Activated gamma-delta T cell treated with Interleukin-2 at 50 U/mL for 16 hours (primary cell): ENCODE results near the gene C3AR1.
"Not testable (repeated sequence)": the region's sequence is repeated elsewhere in the genome, so short reads cannot be mapped to it uniquely, and the experiment has no call there.

Experiments used
- DNase-seq: peaks from one replicate; pipeline ENCODE4 v3.0.0-alpha.2; 2020

The C3AR1 gene

GRCh38 chr12:8065991-8066594 is at the start of gene C3AR1:
TSS of gene C3AR1 (minus strand) at chr12:8066359. CDS start at chr12:8060185, 6,174 bp downstream.
- peak; percentile 24 for DNase-seq

DNA sequence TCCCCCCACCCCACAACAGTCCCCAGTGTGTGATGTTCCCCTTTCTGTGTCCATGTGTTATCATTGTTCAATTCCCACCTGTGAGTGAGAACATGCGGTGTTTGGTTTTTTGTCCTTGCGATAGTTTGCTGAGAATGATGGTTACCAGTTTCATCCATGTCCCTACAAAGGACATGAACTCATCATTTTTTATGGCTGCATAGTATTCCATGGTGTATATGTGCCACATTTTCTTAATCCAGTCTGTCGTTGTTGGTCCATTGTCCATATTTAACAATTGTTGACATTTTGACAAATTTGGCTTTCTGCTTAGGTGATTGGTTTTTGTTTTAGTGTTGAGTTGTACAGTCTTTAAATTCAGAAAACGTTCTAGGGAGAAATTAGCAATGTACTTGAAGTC is 47.0 kb upstream of the C3AR1 start:
- not testable (repeated sequence) for DNase-seq

GRCh38 chr12:8108808-8109398 is 42.7 kb upstream of the C3AR1 start:
- peak; percentile 80 for DNase-seq

- no peak for DNase-seq
Measured at GRCh38 chr12:8099235-8099634, 33.1 kb upstream of the C3AR1 start.

- no peak for DNase-seq
Measured at GRCh38 chr12:8096281-8096915, 30.2 kb upstream of the C3AR1 start.

- no peak for DNase-seq
Measured at GRCh38 chr12:8093291-8093690, 27.1 kb upstream of the C3AR1 start.

GRCh38 chr12:8089716-8090115 is 23.6 kb upstream of the C3AR1 start:
- no peak for DNase-seq

DNA sequence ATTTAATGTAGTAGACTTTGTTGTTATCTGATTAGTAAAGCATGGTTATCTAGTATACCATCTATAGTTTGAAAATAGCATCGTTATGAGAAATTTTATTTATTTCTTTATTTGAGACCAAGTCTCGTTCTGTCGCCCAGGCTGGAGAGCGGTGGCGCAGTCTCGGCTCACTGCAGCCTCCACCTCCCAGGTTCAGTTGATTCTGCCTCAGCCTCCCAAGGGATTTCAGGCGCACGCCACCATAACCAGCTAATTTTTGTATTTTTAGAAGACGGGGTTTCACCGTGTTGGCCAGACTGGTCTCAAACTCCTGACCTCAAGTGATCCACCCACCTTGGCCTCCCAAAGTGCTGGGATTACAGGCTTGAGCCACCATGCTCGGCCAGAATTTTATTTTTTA is 23.1 kb upstream of the C3AR1 start:
- not testable (repeated sequence) for DNase-seq

GRCh38 chr12:8088574-8088973 is 22.4 kb upstream of the C3AR1 start:
- DNase-seq, result peak; percentile 46

DNA sequence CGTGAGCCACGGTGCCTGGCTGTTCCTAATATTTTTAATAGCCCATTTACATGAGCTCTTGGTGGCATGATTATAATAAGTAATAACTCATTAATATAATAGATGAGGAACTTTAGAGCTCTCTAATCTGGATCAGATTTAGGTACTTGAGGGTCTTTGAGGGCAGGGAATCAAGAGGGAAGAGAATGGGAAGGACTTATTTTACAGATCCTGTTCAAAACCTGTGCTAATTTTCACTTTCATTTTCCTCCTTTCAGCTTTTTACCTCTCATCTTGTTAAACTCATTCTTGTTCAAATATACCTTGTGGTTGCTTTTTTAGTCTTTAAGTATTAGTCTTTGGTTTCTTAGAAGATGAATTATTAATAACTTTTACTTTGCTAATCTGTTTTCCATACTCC is 21.5 kb upstream of the C3AR1 start:
- DNase-seq, result no peak

DNA sequence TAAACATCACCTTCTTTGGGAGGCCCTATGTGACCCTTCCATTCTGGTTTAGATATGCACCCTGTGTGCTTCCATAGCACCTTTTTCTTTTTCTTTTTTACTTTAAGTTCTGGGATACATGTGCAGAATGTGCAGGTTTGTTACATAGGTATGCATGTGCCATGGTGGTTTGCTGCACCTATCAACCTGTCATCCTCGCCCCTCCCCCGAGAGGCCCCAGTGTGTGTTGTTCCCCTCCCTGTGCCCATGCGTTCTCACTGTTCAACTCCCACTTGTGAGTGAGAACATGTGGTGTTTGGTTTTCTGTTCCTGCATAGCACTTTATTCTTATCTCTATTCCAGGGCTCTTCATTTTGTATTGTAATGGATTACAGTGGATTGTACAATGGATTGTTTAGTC is 18.2 kb upstream of the C3AR1 start:
- DNase-seq, result not testable (repeated sequence)

DNA sequence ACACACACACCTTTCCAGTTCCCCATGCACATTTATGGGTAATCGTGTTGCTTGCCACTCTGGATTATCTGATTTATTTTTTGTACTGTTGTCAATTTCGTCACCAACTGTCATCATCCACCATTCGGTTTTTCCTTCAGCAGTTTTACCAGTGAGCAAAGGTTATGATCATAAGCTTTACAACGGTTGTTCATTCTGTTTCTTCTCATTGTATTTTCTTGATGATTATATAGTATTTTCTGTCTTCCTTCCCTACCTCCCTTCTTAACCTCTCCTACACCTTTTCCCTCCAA is 16.6 kb upstream of the C3AR1 start:
- no peak for DNase-seq

DNA sequence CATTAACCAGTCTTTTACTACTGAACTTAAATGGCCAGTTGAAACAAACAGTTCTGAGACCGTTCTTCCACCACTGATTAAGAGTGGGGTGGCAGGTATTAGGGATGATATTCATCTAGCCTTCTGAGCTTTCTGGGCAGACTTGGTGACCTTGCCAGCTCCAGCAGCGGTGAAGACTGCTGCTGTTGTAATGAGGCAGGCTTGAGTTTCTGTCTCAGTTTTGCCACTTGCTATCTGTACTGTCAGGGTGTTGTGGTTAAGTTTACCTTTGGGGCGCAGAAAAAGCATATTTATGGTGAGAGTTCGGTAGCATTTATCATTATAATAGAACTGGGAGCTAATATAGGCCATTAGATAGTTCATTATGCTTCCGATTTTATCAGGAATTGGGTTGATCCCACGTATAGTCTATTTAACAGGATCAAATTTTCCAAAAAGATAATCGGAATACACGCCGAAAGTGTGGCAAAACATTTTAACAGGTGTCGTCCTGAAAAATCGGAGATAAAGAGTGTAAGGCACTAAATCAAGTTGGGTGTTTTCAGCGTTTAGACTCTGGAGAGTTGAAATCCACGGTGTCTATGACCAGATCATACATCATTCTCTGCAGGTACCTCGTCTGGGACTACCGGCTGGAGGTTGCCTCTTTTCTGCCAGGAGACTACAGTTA is 15.2 kb upstream of the C3AR1 start:
- peak; percentile 14 for DNase-seq

- DNase-seq, result no peak
Measured at GRCh38 chr12:8080120-8080519, 14.0 kb upstream of the C3AR1 start.

DNA sequence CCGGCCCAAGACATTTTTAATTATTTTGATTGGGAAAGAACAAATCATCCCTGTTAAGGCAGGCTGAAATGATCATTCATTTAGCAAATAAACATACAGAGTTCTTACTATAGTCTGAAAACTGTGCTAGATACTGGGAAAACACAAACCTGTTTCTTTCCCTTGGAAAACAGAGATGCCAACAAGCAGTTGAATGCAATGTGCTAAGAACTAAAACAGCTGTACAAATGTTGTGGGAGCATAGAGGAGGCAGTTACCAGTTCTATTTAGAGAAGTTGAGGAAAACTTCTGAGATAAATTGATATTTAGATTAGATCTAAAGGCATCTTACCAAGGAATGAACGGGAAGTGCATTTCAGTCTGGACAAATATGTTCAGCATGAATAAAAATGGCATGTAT is 12.8 kb upstream of the C3AR1 start:
- no peak for DNase-seq

DNA sequence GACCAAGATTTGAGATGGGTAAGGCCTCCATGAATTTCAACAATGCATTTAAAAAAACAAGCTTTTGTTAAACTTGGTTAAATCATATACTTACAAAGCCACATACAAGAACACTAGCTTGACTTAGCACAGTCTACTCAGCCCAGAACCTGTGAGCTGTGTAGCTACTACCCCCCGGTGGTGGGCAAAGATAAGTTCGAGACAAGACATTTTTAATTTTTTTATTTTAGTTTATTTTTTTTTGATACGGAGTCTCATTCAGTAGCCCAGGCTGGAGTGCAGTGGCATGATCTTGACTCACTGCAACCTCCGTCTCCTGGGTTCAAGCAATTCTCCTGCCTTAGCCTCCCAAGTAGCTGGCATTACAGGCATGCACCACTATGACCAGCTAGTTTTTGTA is 12.2 kb upstream of the C3AR1 start:
- DNase-seq, result peak; percentile 59

GRCh38 chr12:8077207-8077606 is 11.0 kb upstream of the C3AR1 start:
- DNase-seq, result no peak

GRCh38 chr12:8076366-8076765 is 10.2 kb upstream of the C3AR1 start:
- DNase-seq, result no peak

DNA sequence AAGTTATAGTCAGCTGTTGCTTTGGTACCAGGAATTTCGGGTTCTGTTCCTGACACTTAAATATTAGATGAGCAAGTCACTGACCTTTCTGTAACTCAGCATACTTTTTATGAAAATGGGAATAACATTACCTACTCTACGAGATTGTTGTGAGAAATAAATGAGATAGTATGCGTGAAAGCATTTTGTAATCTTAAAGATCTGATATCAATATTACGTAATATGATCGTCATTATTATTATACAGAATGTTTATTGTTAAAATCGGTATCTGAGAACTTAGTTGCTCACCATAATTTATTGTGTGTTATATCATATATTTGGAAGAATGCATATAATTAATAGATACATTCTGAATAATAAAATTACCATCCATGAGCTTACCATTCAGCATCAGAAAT is 9.8 kb upstream of the C3AR1 start:
- DNase-seq, result no peak

- not testable (repeated sequence) for DNase-seq
Measured at GRCh38 chr12:8071820-8072219, 5.7 kb upstream of the C3AR1 start.

DNA sequence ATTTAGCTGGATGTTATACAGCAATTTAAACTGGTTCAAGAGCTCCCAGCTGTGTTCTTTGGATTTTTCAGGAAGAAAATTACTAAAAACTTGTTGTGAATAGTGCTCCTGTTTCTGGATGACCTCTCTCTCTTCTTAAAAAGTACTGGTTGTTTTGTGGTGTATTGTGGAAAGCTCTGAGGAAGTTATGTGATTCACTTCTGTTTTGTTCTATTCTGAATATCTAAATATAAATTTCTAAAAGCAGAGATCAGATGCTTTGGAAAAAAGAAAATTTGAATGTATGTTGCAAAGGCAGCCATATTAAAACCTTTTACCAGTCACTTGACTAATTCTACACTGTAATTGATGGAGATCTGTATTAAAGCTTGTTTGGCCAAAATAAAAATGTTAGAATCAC is 3.4 kb upstream of the C3AR1 start:
- no peak for DNase-seq

DNA sequence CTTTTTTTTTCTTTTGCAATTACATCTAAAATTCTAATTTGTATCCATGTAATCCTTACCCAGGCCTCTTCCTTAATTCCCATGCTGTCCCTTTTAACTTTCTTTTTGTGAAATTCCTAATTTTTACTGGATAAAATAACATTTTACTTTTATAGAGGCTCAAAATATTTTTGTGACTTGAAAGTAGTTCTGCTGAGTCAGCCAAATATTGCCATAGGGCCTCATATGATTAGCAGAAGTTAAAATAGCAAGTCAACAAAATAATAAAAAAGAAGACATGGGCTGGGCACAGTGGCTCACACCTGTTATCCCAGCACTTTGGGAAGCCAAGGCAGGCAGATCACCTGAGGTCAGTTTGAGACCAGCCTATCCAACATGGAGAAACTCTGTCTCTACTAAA is 2.0 kb downstream of the C3AR1 start:
- no peak for DNase-seq

DNA sequence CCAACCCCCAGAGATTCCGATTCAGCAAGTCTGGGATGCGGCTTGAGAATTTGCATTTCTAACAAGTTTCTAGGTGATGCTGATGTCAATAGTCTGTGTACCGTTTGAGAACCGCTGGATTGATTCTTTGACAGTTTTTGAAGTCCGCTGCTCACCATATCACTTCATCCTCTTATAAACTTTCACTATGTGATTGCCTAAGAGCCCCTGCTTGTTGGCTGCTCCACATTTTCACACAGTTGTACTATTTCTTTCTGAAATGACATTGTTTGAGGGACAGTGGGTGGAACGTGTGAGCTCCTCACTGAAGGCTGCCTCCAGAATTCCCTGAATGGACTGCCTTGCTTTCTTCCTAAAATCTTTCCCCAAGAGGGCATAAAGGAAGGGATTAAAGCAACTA is 7.7 kb downstream of the C3AR1 start:
- no peak for DNase-seq

GRCh38 chr12:8057839-8058238 is 8.3 kb downstream of the C3AR1 start:
- DNase-seq, result no peak
